Neural progenitor cell (in vitro differentiated cells): ENCODE data around the gene TACR1.

Experiments used
- EZH2 ChIP-seq: fragments of 200-600 bp; sonication (generic); IDR thresholded peaks from 2 replicates; pipeline ENCODE4 v1.6.1; 2017; ENCODE audit warnings: antibody characterized with exemption, mild to moderate bottlenecking, moderate library complexity
- EZH2phosphoT487 ChIP-seq: fragments of 200-600 bp; sonication (generic); IDR thresholded peaks from 2 replicates; pipeline ENCODE4 v1.6.1; 2017; ENCODE audit warnings: antibody characterized with exemption
- TF ChIP-seq, protein P1 (sequence below): fragments of 200-600 bp; sonication (generic); IDR thresholded peaks from 2 replicates; pipeline ENCODE4 v1.5.1; 2017; ENCODE audit warnings: antibody characterized with exemption, mild to moderate bottlenecking

DNA sequence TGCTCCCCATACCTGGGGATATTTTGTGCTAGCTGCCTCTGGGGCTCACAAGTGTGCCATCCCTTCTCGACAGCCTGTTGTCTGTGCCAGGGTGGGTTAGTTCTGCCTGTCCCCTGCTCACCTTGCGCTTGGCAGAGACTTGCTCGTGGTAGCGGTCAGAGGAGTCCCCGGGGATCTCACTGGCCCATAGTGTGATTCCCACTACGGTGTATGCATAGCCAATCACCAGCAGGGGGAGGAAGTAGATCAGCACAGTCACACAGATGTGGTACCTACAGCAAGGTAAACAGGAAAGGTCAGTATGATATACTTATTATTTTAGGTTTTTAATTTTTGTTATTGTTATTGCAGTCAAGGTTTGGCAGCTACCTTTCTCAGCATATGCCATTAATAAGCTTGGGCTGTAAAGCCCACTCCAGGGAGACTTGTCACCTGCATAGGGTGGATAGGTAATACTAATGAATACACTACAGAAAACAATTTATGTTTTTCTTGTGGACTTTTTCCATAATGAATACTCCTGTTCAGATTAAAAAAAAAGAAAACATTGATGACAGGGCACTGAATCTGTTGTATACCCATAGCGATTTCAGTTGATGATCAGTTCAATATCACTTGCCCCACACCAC lies 145.7 kb downstream of the TACR1 start:
- TF ChIP-seq, protein P1, sequence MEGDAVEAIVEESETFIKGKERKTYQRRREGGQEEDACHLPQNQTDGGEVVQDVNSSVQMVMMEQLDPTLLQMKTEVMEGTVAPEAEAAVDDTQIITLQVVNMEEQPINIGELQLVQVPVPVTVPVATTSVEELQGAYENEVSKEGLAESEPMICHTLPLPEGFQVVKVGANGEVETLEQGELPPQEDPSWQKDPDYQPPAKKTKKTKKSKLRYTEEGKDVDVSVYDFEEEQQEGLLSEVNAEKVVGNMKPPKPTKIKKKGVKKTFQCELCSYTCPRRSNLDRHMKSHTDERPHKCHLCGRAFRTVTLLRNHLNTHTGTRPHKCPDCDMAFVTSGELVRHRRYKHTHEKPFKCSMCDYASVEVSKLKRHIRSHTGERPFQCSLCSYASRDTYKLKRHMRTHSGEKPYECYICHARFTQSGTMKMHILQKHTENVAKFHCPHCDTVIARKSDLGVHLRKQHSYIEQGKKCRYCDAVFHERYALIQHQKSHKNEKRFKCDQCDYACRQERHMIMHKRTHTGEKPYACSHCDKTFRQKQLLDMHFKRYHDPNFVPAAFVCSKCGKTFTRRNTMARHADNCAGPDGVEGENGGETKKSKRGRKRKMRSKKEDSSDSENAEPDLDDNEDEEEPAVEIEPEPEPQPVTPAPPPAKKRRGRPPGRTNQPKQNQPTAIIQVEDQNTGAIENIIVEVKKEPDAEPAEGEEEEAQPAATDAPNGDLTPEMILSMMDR = peak; percentile 82
- TF ChIP-seq EZH2phosphoT487 (no peak), EZH2 (no peak)
